Stimulated activated CD8-positive, alpha-beta memory T cell treated with anti-CD3 and anti-CD28 coated beads, Interleukin-2, amount 100 ng/mL, for 1 hour (primary cell): ENCODE results near the gene PWP2.

Source experiments
- DNase-seq, 2 donors: peaks; one replicate each; pipeline ENCODE4 v3.0.0-alpha.2; 2020; ENCODE audit warnings: low read depth in 2 of 2

Gene PWP2

GRCh38 chr21:44107026-44107501 is at the start of gene PWP2:
Gene PWP2 (plus strand): TSS chr21:44107399. CDS start chr21:44107417, 18 bp downstream.
- DNase-seq = peak in 1 of 2 donors; percentile 50

GRCh38 chr21:44057960-44058651 is 49.1 kb upstream of the PWP2 start:
- no peak for DNase-seq

GRCh38 chr21:44058652-44058964 is 48.6 kb upstream of the PWP2 start:
- no peak for DNase-seq

- DNase-seq = no peak
Measured at GRCh38 chr21:44058981-44059380, 48.2 kb upstream of the PWP2 start.

GRCh38 chr21:44059710-44060109 is 47.5 kb upstream of the PWP2 start:
- no peak for DNase-seq

- no peak for DNase-seq
Measured at GRCh38 chr21:44062380-44062779, 44.8 kb upstream of the PWP2 start.

- DNase-seq = no peak
Measured at GRCh38 chr21:44063151-44063912, 43.9 kb upstream of the PWP2 start.

GRCh38 chr21:44064852-44065403 is 42.3 kb upstream of the PWP2 start:
- no peak for DNase-seq

GRCh38 chr21:44065428-44065827 is 41.8 kb upstream of the PWP2 start:
- DNase-seq = peak; percentile 55

- DNase-seq = no peak
Measured at GRCh38 chr21:44066116-44066515, 41.1 kb upstream of the PWP2 start.

- no peak for DNase-seq
Measured at GRCh38 chr21:44067011-44067839, 40.0 kb upstream of the PWP2 start.

- no peak for DNase-seq
Measured at GRCh38 chr21:44070391-44070790, 36.8 kb upstream of the PWP2 start.

- no peak for DNase-seq
Measured at GRCh38 chr21:44071359-44072104, 35.7 kb upstream of the PWP2 start.

GRCh38 chr21:44072111-44072510 is 35.1 kb upstream of the PWP2 start:
- DNase-seq = no peak

GRCh38 chr21:44074315-44074958 is 32.8 kb upstream of the PWP2 start:
- DNase-seq = no peak

- no peak for DNase-seq
Measured at GRCh38 chr21:44076316-44076715, 30.9 kb upstream of the PWP2 start.

GRCh38 chr21:44078411-44078981 is 28.7 kb upstream of the PWP2 start:
- DNase-seq = no peak

- no peak for DNase-seq
Measured at GRCh38 chr21:44079446-44079845, 27.8 kb upstream of the PWP2 start.

GRCh38 chr21:44079846-44080245 is 27.4 kb upstream of the PWP2 start:
- DNase-seq = no peak

- no peak for DNase-seq
Measured at GRCh38 chr21:44082648-44083440, 24.4 kb upstream of the PWP2 start.
